OCI-LY3 (cell line): ENCODE measurements around the gene UMAD1.

ENCODE experiments used
- EZH2phosphoT487 ChIP-seq: fragments of 200-600 bp; shearing (Covaris generic); IDR thresholded peaks from 2 replicates; pipeline ENCODE4 v1.6.1; 2018; ENCODE audit warnings: antibody characterized with exemption, mixed run types, low read depth
- TF ChIP-seq, protein P1 (sequence below): fragments of 200-600, 300-600 bp; sonication (generic); IDR thresholded peaks from 2 replicates; pipeline ENCODE4 v1.5.1; 2014; ENCODE audit warnings: antibody characterized with exemption, low read length, low read depth

DNA sequence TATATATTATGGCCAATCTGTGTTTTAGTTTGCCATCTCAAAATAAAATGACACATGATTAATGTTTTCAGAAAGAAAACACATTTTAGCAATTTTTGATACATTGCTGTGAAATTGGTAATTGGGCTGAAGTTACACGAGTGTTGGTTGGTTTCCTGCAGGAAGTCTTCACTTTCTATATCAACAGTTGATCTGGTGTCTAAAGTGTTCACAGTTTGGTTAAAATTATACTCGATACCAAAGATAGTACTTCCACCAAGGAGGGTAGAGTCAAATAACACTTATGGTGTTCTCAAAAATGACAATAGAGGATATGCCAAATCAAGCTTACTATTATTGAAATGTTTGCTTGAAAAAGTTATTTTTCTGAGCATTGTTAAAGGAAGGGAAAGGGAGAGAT, 207.7 kb downstream of the UMAD1 start:
- TF ChIP-seq, protein P1, sequence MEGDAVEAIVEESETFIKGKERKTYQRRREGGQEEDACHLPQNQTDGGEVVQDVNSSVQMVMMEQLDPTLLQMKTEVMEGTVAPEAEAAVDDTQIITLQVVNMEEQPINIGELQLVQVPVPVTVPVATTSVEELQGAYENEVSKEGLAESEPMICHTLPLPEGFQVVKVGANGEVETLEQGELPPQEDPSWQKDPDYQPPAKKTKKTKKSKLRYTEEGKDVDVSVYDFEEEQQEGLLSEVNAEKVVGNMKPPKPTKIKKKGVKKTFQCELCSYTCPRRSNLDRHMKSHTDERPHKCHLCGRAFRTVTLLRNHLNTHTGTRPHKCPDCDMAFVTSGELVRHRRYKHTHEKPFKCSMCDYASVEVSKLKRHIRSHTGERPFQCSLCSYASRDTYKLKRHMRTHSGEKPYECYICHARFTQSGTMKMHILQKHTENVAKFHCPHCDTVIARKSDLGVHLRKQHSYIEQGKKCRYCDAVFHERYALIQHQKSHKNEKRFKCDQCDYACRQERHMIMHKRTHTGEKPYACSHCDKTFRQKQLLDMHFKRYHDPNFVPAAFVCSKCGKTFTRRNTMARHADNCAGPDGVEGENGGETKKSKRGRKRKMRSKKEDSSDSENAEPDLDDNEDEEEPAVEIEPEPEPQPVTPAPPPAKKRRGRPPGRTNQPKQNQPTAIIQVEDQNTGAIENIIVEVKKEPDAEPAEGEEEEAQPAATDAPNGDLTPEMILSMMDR, result no peak
- no peak for TF ChIP-seq EZH2phosphoT487
